HepG2 (cell line): ENCODE results near the gene RAP1GAP2. TPM values are rescaled to one million over a fixed set of nuclear protein-coding genes. Genes with fewer than 3 reads are reported as not detected.

Experiments used
- BRD4 ChIP-seq: sonication (generic); formaldehyde crosslinking; IDR thresholded peaks from 2 replicates; pipeline ENCODE4 v1.4.0; 2020; ENCODE audit warnings: missing genetic modification reagents
- CREM ChIP-seq, 2 experiments: sonication (generic) in 1 of 2; formaldehyde crosslinking in 1 of 2; IDR thresholded peaks; 2 replicates each; pipeline versions ENCODE4 v1.4.0 to v1.6.1; 2016 to 2020; ENCODE audit warnings: antibody characterized with exemption in 1 of 2, mild to moderate bottlenecking in 1 of 2, missing genetic modification reagents in 1 of 2
- KLF15 ChIP-seq: sonication (generic); formaldehyde crosslinking; IDR thresholded peaks from 2 replicates; pipeline ENCODE4 v1.8.1; 2023; ENCODE audit warnings: borderline replicate concordance, mild to moderate bottlenecking, inconsistent platforms, missing genetic modification reagents, mixed read lengths
- MYC ChIP-seq: sonication (generic); formaldehyde crosslinking; IDR thresholded peaks from 2 replicates; pipeline ENCODE4 v1.9.0; 2021; ENCODE audit warnings: missing genetic modification reagents, borderline replicate concordance
- NFYB ChIP-seq: sonication (generic); formaldehyde crosslinking; IDR thresholded peaks from 2 replicates; pipeline ENCODE4 v1.4.0; 2020; ENCODE audit warnings: missing genetic modification reagents
- SRY ChIP-seq: sonication (generic); formaldehyde crosslinking; IDR thresholded peaks from 2 replicates; pipeline ENCODE4 v1.8.0; 2022; ENCODE audit warnings: mild to moderate bottlenecking, missing genetic modification reagents
- ZBED4 ChIP-seq: sonication (generic); formaldehyde crosslinking; IDR thresholded peaks from 2 replicates; pipeline ENCODE4 v1.4.0; 2020; ENCODE audit warnings: missing genetic modification reagents, borderline replicate concordance
- ZMAT5 ChIP-seq: sonication (generic); formaldehyde crosslinking; IDR thresholded peaks from 2 replicates; pipeline ENCODE4 v1.5.0; 2020; ENCODE audit warnings: mild to moderate bottlenecking, low read depth, missing genetic modification reagents, borderline replicate concordance
- ZNF407 ChIP-seq: sonication (generic); formaldehyde crosslinking; IDR thresholded peaks from one replicate; pipeline ENCODE4 v1.5.1; 2020; ENCODE audit warnings: mild to moderate bottlenecking, missing genetic modification reagents; ENCODE audit errors: not compliant biosample characterization
- ZNF788 ChIP-seq: sonication (generic); formaldehyde crosslinking; IDR thresholded peaks from 2 replicates; pipeline ENCODE4 v1.5.0; 2020; ENCODE audit warnings: mild to moderate bottlenecking, missing genetic modification reagents, borderline replicate concordance
- ZSCAN12 ChIP-seq: sonication (generic); formaldehyde crosslinking; IDR thresholded peaks from 2 replicates; pipeline ENCODE4 v1.9.0; 2021; ENCODE audit warnings: mild to moderate bottlenecking, missing genetic modification reagents
- polyA plus RNA-seq, 8 experiments: library from polyadenylated mRNA; depleted of rRNA in 3 of 8; stranded (reverse) in 7 of 8; unstranded in 1 of 8; fragments of >200 nt; fragmentation: Illumina TruSeq in 4 of 8; extraction: Trizol in 4 of 8; gene quantifications; 2 replicates each; pipeline versions ENCODE4 v1.2.1 to v1.2.3, GENCODE V29; 2011 to 2016; ENCODE audit warnings: low read depth in 4 of 8, missing spikeins in 1 of 8, mixed read lengths in 1 of 8; ENCODE audit not compliant: insufficient read depth in 1 of 8
- total RNA-seq, 5 experiments: library from RNA; depleted of rRNA; stranded (reverse); fragments of >200 nt; fragmentation: Illumina TruSeq; extraction: Trizol; gene quantifications; 2 replicates each; pipeline ENCODE4 v1.2.3, GENCODE V29; 2016; ENCODE audit warnings: low read depth in 1 of 5

Gene RAP1GAP2
- total and polyA plus RNA-seq, 2 of the 13 experiments (the other 11 are each of a cell fraction or from before 2014, with no cell fraction given) = 10.9 to 12.0 TPM

GRCh38 chr17:2780256-2780655 lies 16.0 kb upstream of the RAP1GAP2 start (continued):
- TF ChIP-seq ZNF407 (CRISPR knock-in tag) = no peak
- no peak for TF ChIP-seq MYC (CRISPR knock-in tag)
- no peak for TF ChIP-seq ZNF788 (CRISPR knock-in tag)
- no peak for TF ChIP-seq ZMAT5 (CRISPR knock-in tag)
- no peak for TF ChIP-seq CREM (IDR thresholded peaks at IDR 0.05)
- no peak for TF ChIP-seq CREM (CRISPR knock-in tag; IDR thresholded peaks at IDR 0.05)
- no peak for TF ChIP-seq NFYB
- TF ChIP-seq ZBED4 (CRISPR knock-in tag) = no peak
- TF ChIP-seq SRY (CRISPR knock-in tag) = no peak
- TF ChIP-seq BRD4 = no peak
- no peak for TF ChIP-seq KLF15 (CRISPR knock-in tag)
- no peak for TF ChIP-seq ZSCAN12
- TF ChIP-seq, all 625 proteins: peak for 0
